ENCODE data around the gene GPR62.

DNA sequence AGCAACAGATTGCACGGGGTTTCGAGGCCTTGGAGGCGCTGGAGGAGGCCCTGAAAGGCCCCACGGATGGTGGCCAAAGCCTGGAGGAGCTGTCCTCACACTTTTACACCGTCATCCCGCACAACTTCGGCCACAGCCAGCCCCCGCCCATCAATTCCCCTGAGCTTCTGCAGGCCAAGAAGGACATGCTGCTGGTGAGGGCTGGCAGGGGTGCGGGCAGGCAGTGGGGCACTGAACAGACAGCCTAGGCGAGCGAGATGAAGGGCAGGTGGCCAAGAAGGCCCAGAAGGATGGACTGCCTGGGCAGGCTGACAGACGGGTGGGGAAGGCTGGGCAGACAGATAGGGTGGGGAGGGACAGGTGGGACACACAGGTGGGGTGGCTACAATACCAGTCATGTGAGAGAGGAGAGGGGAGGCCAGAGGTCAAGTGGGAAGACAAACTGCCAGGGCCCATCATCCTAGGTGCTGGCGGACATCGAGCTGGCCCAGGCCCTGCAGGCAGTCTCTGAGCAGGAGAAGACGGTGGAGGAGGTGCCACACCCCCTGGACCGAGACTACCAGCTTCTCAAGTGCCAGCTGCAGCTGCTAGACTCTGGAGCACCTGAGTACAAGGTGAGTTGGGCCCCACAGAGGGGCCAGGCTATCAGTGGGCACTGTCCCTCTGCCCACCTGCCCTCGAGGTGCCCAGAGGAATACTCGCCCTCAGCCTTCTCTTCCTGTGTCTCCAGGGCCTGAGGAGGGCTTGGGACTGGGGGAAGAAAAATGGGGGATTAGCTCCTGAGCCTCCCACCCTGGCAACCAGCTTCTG is 9.9 kb upstream of the GPR62 start:
- TF ChIP-seq, protein P1, sequence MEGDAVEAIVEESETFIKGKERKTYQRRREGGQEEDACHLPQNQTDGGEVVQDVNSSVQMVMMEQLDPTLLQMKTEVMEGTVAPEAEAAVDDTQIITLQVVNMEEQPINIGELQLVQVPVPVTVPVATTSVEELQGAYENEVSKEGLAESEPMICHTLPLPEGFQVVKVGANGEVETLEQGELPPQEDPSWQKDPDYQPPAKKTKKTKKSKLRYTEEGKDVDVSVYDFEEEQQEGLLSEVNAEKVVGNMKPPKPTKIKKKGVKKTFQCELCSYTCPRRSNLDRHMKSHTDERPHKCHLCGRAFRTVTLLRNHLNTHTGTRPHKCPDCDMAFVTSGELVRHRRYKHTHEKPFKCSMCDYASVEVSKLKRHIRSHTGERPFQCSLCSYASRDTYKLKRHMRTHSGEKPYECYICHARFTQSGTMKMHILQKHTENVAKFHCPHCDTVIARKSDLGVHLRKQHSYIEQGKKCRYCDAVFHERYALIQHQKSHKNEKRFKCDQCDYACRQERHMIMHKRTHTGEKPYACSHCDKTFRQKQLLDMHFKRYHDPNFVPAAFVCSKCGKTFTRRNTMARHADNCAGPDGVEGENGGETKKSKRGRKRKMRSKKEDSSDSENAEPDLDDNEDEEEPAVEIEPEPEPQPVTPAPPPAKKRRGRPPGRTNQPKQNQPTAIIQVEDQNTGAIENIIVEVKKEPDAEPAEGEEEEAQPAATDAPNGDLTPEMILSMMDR (IDR thresholded peaks at IDR 0.05): no peak
- no peak for TF ChIP-seq POLR2A (IDR thresholded peaks at IDR 0.05)
